HepG2 (cell line): ENCODE results near the gene MTM1. TPM values are rescaled to one million over a fixed set of nuclear protein-coding genes. Genes with fewer than 3 reads are reported as not detected.

ENCODE experiments used
- ATAC-seq: fragments of 200-7000 bp; cut with Tn5 transposase; 3 replicates; pipeline ENCODE4 v1.9.1; 2020; ENCODE audit warnings: mild to moderate bottlenecking, moderate library complexity
- BruUV-seq: library from RNA; stranded (reverse); fragments of 400-500 nt; replicated peaks from 2 replicates; lab custom pipeline; 2021; lab: Mats Ljungman, UMichigan
- CTCF ChIA-PET: fragments of 300-600 bp; formaldehyde crosslinking; extraction: SDS; loops from one replicate; lab custom pipeline; 2021; ENCODE audit warnings: low total read pairs, inconsistent platforms, low intra/inter-chr PET ratio; lab: Yijun Ruan, JAX
- POLR2A ChIA-PET: fragments of 350-600 bp; sonication (Branson Sonifier 250); formaldehyde crosslinking; loops from one replicate; lab custom pipeline; 2020; ENCODE audit warnings: antibody characterized with exemption, inconsistent platforms; lab: Yijun Ruan, JAX
- DNase-seq: peaks from one replicate; pipeline ENCODE4 v3.0.0-alpha.2; 2015; ENCODE audit warnings: low spot score
- FAIRE-seq: peaks from 3 replicates; lab custom pipeline; 2011; peaks lifted over from hg19 to GRCh38; lab: Jason Lieb, UNC
- H2AFZ ChIP-seq: one replicate; pipeline ENCODE4 v1.6.1; 2011; ENCODE audit warnings: low read length, inconsistent platforms
- H3K27ac ChIP-seq: fragments of 300-600 bp; 3 replicates; pipeline ENCODE4 v1.8.0; 2011; ENCODE audit warnings: mixed run types, mild to moderate bottlenecking, mixed read lengths, low read length, inconsistent platforms; ENCODE audit not compliant: insufficient read depth; ENCODE audit errors: extremely low read length
- H3K27me3 ChIP-seq, 2 experiments: fragments of 200-600 bp in 1 of 2; 2 replicates in 1 of 2; 3 replicates in 1 of 2; pipeline versions ENCODE4 v1.6.0 to v1.8.0; 2011; ENCODE audit warnings: low read length in 2 of 2, mild to moderate bottlenecking in 2 of 2, moderate library complexity in 2 of 2, inconsistent platforms in 1 of 2; ENCODE audit not compliant: insufficient read depth in 2 of 2, control insufficient read depth in 1 of 2
- H3K36me3 ChIP-seq, 2 experiments: fragments of 200-600 bp in 1 of 2; replicated peaks in 1 of 2; 2 replicates in 1 of 2; 3 replicates in 1 of 2; pipeline versions ENCODE4 v1.5.1 to v1.8.0; 2011; ENCODE audit warnings: low read length in 2 of 2, inconsistent platforms in 1 of 2; ENCODE audit not compliant: insufficient read depth in 2 of 2, control insufficient read depth in 1 of 2
- H3K4me1 ChIP-seq: 2 replicates; pipeline ENCODE4 v1.5.1; 2012; ENCODE audit warnings: low read length, inconsistent platforms; ENCODE audit not compliant: insufficient read depth
- H3K4me2 ChIP-seq: 2 replicates; pipeline ENCODE4 v1.6.0; 2011; ENCODE audit warnings: low read depth, low read length, inconsistent platforms
- H3K4me3 ChIP-seq, 3 experiments: fragments of 200-600 bp in 1 of 3; sonication (generic), shearing (Covaris generic) in 1 of 3; replicated peaks in 1 of 3; 2 replicates each; pipeline ENCODE4 v1.5.1; 2011 to 2016; ENCODE audit warnings: low read length in 3 of 3, inconsistent platforms in 2 of 3, low read depth in 2 of 3, mild to moderate bottlenecking in 2 of 3, control low read depth in 1 of 3, mixed read lengths in 1 of 3; ENCODE audit not compliant: insufficient read depth in 1 of 3
- H3K79me2 ChIP-seq: one replicate; pipeline ENCODE4 v1.6.1; 2011; ENCODE audit warnings: low read length, inconsistent platforms; ENCODE audit not compliant: insufficient read depth
- H3K9ac ChIP-seq: 2 replicates; pipeline ENCODE4 v1.6.0; 2011; ENCODE audit warnings: mild to moderate bottlenecking, low read depth, low read length, inconsistent platforms; ENCODE audit not compliant: insufficient read depth
- H3K9me3 ChIP-seq: 2 replicates; pipeline ENCODE4 v1.5.1; 2012; ENCODE audit warnings: mild to moderate bottlenecking, low read length
- H4K20me1 ChIP-seq: 2 replicates; pipeline ENCODE4 v1.6.0; 2011; ENCODE audit warnings: inconsistent platforms, mild to moderate bottlenecking, low read length, moderate library complexity; ENCODE audit not compliant: insufficient read depth
- AKAP8 ChIP-seq: sonication (generic); formaldehyde crosslinking; IDR thresholded peaks from 2 replicates; pipeline ENCODE4 v1.5.1; 2020; ENCODE audit warnings: mild to moderate bottlenecking, missing genetic modification reagents
- HMG20B ChIP-seq: conservative IDR thresholded peaks from 2 replicates; pipeline ENCODE4 v1.6.1; 2016; ENCODE audit warnings: missing genetic modification reagents, missing compliant biosample characterization
- IKZF1 ChIP-seq: fragments of 450-650 bp; IDR thresholded peaks from 2 replicates; pipeline ENCODE4 v1.7.1; 2016
- KLF15 ChIP-seq: sonication (generic); formaldehyde crosslinking; IDR thresholded peaks from 2 replicates; pipeline ENCODE4 v1.8.1; 2023; ENCODE audit warnings: borderline replicate concordance, mild to moderate bottlenecking, inconsistent platforms, missing genetic modification reagents, mixed read lengths
- ZNF263 ChIP-seq: sonication (generic); formaldehyde crosslinking; IDR thresholded peaks from 2 replicates; pipeline ENCODE4 v1.4.0; 2020; ENCODE audit warnings: missing genetic modification reagents
- ZNF724P ChIP-seq: sonication (generic); formaldehyde crosslinking; IDR thresholded peaks from 2 replicates; pipeline ENCODE4 v1.8.0; 2022; ENCODE audit warnings: missing genetic modification reagents, borderline replicate concordance
- ZNF772 ChIP-seq: sonication (generic); formaldehyde crosslinking; IDR thresholded peaks from 2 replicates; pipeline ENCODE4 v1.5.0; 2020; ENCODE audit warnings: mild to moderate bottlenecking, missing genetic modification reagents
- ZNF780A ChIP-seq: sonication (generic); formaldehyde crosslinking; IDR thresholded peaks from 2 replicates; pipeline ENCODE4 v1.8.0; 2022; ENCODE audit warnings: mild to moderate bottlenecking, missing genetic modification reagents, moderate library complexity
- WGBS: methylation state at CpG from one replicate; pipeline ENCODE4 v1.1.6; 2017; ENCODE audit warnings: low lambda C conversion rate; 5-methylcytosine and 5-hydroxymethylcytosine counted together
- in situ Hi-C: cut with HindIII; loops from 2 replicates; pipeline ENCODE4 v1.10.0; 2017; ENCODE audit warnings: low pct_unique_long_range_greater_than_20kb; ENCODE audit not compliant: extremely low pct_ligation_motif_present
- intact Hi-C: fragments of 100-400 bp; cut with micrococcal nuclease; formaldehyde crosslinking; loops from one replicate; pipeline ENCODE4 v1.10.0; 2022; ENCODE audit not compliant: unreplicated experiment
- polyA plus RNA-seq, 8 experiments: library from polyadenylated mRNA; depleted of rRNA in 3 of 8; stranded (reverse) in 7 of 8; unstranded in 1 of 8; fragments of >200 nt; fragmentation: Illumina TruSeq in 4 of 8; extraction: Trizol in 4 of 8; gene quantifications; 2 replicates each; pipeline versions ENCODE4 v1.2.1 to v1.2.3, GENCODE V29; 2011 to 2016; ENCODE audit warnings: low read depth in 4 of 8, missing spikeins in 1 of 8, mixed read lengths in 1 of 8; ENCODE audit not compliant: insufficient read depth in 1 of 8
- total RNA-seq, 5 experiments: library from RNA; depleted of rRNA; stranded (reverse); fragments of >200 nt; fragmentation: Illumina TruSeq; extraction: Trizol; gene quantifications; 2 replicates each; pipeline ENCODE4 v1.2.3, GENCODE V29; 2016; ENCODE audit warnings: low read depth in 1 of 5
- TF ChIP-seq, protein P1 (sequence below): sonication (generic); formaldehyde crosslinking; IDR thresholded peaks from 2 replicates; pipeline ENCODE4 v1.4.0; 2020; ENCODE audit warnings: missing genetic modification reagents
- TF ChIP-seq, protein P2 (sequence below): sonication (generic); formaldehyde crosslinking; IDR thresholded peaks from 2 replicates; pipeline ENCODE4 v1.5.0; 2020; ENCODE audit warnings: missing genetic modification reagents, mild to moderate bottlenecking, borderline replicate concordance
- TF ChIP-seq, protein P3 (sequence below): sonication (generic); formaldehyde crosslinking; IDR thresholded peaks from 2 replicates; pipeline ENCODE4 v1.4.0; 2020; ENCODE audit warnings: missing genetic modification reagents, borderline replicate concordance

The MTM1 gene
- total and polyA plus RNA-seq, 2 of the 13 experiments (the other 11 are each of a cell fraction or from before 2014, with no cell fraction given): 12.0 to 15.2 TPM

DNA sequence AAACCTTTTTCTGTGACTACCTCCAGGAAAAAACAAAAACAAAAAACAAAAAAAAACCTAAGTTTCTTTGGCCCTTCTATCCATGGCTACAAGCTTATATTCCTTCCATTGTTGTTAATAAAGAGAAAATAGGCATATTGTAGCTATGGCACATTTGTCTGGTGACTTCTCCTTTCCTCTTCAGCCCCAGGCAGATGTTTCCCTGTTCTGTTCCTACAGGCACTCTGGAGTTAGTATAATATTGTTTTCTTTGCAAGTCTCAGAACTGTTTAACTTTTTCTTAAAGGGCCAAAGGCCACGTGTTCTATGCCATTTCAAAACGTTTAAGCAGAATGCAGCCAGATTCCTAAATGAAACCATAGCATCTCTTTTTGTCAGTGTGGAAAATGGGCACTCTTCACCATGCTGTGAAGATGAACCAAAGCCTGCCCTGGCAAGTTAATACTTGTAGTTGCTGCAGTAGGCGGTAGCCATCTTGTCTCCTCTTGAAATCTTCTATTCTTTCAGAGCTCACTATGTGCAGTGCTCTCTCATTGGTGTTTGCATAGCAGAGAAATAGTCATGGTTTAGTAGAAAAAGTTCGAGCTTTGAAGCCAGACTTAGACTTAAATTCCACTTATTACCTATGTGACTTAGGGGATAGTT, 80.0 kb downstream of the MTM1 start:
- Histone ChIP-seq H3K27me3 (no peaks in the 10 kb centered on the region), H3K9me3 (no peaks in the 10 kb centered on the region), H3K4me2 (no peak overlapping the region), H3K27ac (no peak overlapping the region), H3K36me3 (peaks cover 4 to 33% of the 10 kb centered on the region in 2 experiments; a peak in 1 of 5 replicates), H2AFZ (no peak overlapping the region), H3K4me1 (no peaks in the 10 kb centered on the region), H3K9ac (no peak overlapping the region), H3K4me3 (no peak overlapping the region), H3K79me2 (no peaks in the 10 kb centered on the region), H4K20me1 (no peaks in the 10 kb centered on the region)
- ATAC-seq: no peak
- in situ Hi-C loops (no loop called here), intact Hi-C loops (no loop called here)
- CTCF ChIA-PET: no interaction called here
- no TSS peak for BruUV-seq
- 68% methylated on average over 4 of the region's 4 CpGs for WGBS
- POLR2A ChIA-PET: no interaction called here
- DNase-seq: no peak
- FAIRE-seq: no peak
- TF ChIP-seq ZNF724P (CRISPR knock-in tag) (no peak), ZNF772 (no peak), AKAP8 (no peak), ZNF263 (CRISPR knock-in tag) (no peak), ZNF780A (CRISPR knock-in tag) (no peak), HMG20B (no peak), IKZF1 (no peak), KLF15 (CRISPR knock-in tag) (no peak)
- TF ChIP-seq, protein P1, sequence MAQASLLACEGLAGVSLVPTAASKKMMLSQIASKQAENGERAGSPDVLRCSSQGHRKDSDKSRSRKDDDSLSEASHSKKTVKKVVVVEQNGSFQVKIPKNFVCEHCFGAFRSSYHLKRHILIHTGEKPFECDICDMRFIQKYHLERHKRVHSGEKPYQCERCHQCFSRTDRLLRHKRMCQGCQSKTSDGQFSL (CRISPR knock-in tag): no peak
- TF ChIP-seq, protein P2, sequence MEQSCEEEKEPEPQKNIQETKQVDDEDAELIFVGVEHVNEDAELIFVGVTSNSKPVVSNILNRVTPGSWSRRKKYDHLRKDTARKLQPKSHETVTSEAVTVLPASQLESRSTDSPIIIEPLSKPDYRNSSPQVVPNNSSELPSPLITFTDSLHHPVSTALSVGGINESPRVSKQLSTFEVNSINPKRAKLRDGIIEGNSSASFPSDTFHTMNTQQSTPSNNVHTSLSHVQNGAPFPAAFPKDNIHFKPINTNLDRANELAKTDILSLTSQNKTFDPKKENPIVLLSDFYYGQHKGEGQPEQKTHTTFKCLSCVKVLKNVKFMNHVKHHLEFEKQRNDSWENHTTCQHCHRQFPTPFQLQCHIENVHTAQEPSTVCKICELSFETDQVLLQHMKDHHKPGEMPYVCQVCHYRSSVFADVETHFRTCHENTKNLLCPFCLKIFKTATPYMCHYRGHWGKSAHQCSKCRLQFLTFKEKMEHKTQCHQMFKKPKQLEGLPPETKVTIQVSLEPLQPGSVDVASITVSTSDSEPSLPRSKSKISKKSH: no peak
- TF ChIP-seq, protein P3, sequence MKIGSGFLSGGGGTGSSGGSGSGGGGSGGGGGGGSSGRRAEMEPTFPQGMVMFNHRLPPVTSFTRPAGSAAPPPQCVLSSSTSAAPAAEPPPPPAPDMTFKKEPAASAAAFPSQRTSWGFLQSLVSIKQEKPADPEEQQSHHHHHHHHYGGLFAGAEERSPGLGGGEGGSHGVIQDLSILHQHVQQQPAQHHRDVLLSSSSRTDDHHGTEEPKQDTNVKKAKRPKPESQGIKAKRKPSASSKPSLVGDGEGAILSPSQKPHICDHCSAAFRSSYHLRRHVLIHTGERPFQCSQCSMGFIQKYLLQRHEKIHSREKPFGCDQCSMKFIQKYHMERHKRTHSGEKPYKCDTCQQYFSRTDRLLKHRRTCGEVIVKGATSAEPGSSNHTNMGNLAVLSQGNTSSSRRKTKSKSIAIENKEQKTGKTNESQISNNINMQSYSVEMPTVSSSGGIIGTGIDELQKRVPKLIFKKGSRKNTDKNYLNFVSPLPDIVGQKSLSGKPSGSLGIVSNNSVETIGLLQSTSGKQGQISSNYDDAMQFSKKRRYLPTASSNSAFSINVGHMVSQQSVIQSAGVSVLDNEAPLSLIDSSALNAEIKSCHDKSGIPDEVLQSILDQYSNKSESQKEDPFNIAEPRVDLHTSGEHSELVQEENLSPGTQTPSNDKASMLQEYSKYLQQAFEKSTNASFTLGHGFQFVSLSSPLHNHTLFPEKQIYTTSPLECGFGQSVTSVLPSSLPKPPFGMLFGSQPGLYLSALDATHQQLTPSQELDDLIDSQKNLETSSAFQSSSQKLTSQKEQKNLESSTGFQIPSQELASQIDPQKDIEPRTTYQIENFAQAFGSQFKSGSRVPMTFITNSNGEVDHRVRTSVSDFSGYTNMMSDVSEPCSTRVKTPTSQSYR (CRISPR knock-in tag): no peak
